T-cell (primary cell): ENCODE data around the gene ANKRD50. TPM values are rescaled to one million over a fixed set of nuclear protein-coding genes. Genes with fewer than 3 reads are reported as not detected.
A peak's percentile ranks its signal among the peaks of the same experiment; 100 is the strongest.

ENCODE experiments used
- ATAC-seq, 4 experiments: fragments of 200-7000 bp in 3 of 4; fragments of 150-1000 bp in 1 of 4; cut with Tn5 transposase; replicated peaks in 1 of 4; 1 replicate in 3 of 4; 2 replicates in 1 of 4; pipeline ENCODE4 v1.10.0; 2021; ENCODE audit warnings: moderate library complexity in 3 of 4, mild to moderate bottlenecking in 2 of 4, moderate number of reproducible peaks in 1 of 4
- CTCF ChIA-PET, 2 donors: fragments of 300-600 bp; sonication (Branson Sonifier 250); formaldehyde crosslinking; loops; one replicate each; lab custom pipeline; 2022; ENCODE audit warnings: antibody characterized with exemption in 2 of 2; lab: Charles Lee
- POLR2A ChIA-PET, 2 donors: fragments of 300-600 bp; sonication (Branson Sonifier 250); formaldehyde crosslinking; loops; one replicate each; lab custom pipeline; 2022; ENCODE audit warnings: antibody characterized with exemption in 2 of 2; lab: Charles Lee
- DNase-seq, 35 experiments: peaks; one replicate each; pipeline versions ENCODE4 v3.0.0 to v3.0.0-alpha.2; 2013 to 2023
- H3K27ac ChIP-seq: one replicate; pipeline ENCODE4 v1.5.1; 2013; ENCODE audit warnings: low read length
- H3K27me3 ChIP-seq, 2 experiments: replicated peaks in 1 of 2; 1 replicate in 1 of 2; 2 replicates in 1 of 2; pipeline versions ENCODE4 v1.6.1 to v1.7.0; 2013; ENCODE audit warnings: low read length in 1 of 2, mixed read lengths in 1 of 2; ENCODE audit not compliant: control insufficient read depth in 2 of 2, insufficient read depth in 2 of 2; ENCODE audit errors: extremely low read depth in 1 of 2
- H3K36me3 ChIP-seq, 2 donors: 1 replicate in 1 of 2; 2 replicates in 1 of 2; pipeline versions ENCODE4 v1.6.1 to v1.7.0; 2013; ENCODE audit warnings: low read length in 1 of 2; ENCODE audit not compliant: control insufficient read depth in 2 of 2, insufficient read depth in 1 of 2; ENCODE audit errors: extremely low read depth in 1 of 2
- H3K4me1 ChIP-seq, 2 experiments: 1 replicate in 1 of 2; 2 replicates in 1 of 2; pipeline versions ENCODE4 v1.6.1 to v1.7.0; 2013; ENCODE audit warnings: low read length in 2 of 2, mixed read lengths in 1 of 2; ENCODE audit not compliant: insufficient read depth in 2 of 2, control insufficient read depth in 1 of 2; ENCODE audit errors: extremely low read depth in 1 of 2
- H3K4me3 ChIP-seq, 2 donors: 1 replicate in 1 of 2; 2 replicates in 1 of 2; pipeline versions ENCODE4 v1.5.1 to v1.7.0; 2013; ENCODE audit warnings: mild to moderate bottlenecking in 2 of 2, low read length in 1 of 2, moderate library complexity in 1 of 2; ENCODE audit not compliant: control insufficient read depth in 1 of 2; ENCODE audit errors: extremely low read depth in 1 of 2
- H3K9me3 ChIP-seq: 2 replicates; pipeline ENCODE4 v1.7.0; 2013
- H3K27ac Mint-ChIP-seq, 2 donors: one replicate each; pipeline ENCODE4 v1.8.0; 2020 to 2021; ENCODE audit warnings: mild to moderate bottlenecking in 2 of 2, mixed read lengths in 2 of 2
- H3K27me3 Mint-ChIP-seq, 2 donors: one replicate each; pipeline ENCODE4 v1.8.0; 2021 to 2022; ENCODE audit warnings: mixed read lengths in 2 of 2
- H3K36me3 Mint-ChIP-seq: one replicate; pipeline ENCODE4 v1.8.0; 2021; ENCODE audit warnings: mixed read lengths
- H3K4me1 Mint-ChIP-seq, 3 donors: one replicate each; pipeline ENCODE4 v1.8.0; 2020 to 2022; ENCODE audit warnings: mixed read lengths in 3 of 3, mild to moderate bottlenecking in 1 of 3
- H3K4me3 Mint-ChIP-seq, 3 donors: one replicate each; pipeline ENCODE4 v1.8.0; 2020 to 2022; ENCODE audit warnings: mild to moderate bottlenecking in 3 of 3, mixed read lengths in 3 of 3, moderate library complexity in 3 of 3
- H3K9me3 Mint-ChIP-seq, 3 donors: one replicate each; pipeline ENCODE4 v1.8.0; 2020 to 2022; ENCODE audit warnings: mixed read lengths in 3 of 3
- WGBS: methylation state at CpG from one replicate; pipeline ENCODE4 v1.1.5; 2013; ENCODE audit warnings: missing lambda C conversion rate; ENCODE audit not compliant: insufficient coverage; 5-methylcytosine and 5-hydroxymethylcytosine counted together
- total RNA-seq, 35 experiments: library from RNA in 6 of 35; stranded (reverse) in 6 of 35; fragments of 120-200 nt in 1 of 35; gene quantifications; one replicate each; pipeline versions ENCODE4 v1.2.1 to v1.2.4 and lab custom pipeline; 2013 to 2026

Gene ANKRD50
- total RNA-seq, 5 donors from 2014 or later (not counting 1 experiment from before 2014, with no cell fraction given), result 0.23 to 0.65 (median 0.41) TPM

DNA sequence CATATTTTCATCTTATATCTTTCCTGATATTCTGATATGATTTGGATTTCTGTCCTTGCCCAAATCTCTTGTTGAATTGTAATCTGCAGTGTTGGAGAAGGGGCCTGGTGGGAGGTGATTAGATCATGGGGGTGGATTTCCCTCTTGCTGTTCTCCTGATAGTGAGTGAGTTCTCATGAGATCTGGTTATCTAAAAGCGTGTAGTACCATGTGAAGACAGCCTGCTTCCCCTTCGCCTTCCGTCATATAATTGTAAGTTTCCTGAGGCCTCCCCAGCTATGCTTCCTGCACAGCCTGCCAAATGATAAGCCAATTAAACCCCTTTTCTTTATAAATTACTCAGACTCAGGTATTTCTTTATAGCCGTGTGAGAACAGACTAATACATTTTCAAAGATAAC is 77.2 kb downstream of the ANKRD50 start:
- peaks cover 2 to 5% (median 5%) of the 10 kb centered on the region in 3 donors for H3K9me3 Mint-ChIP-seq
- H3K36me3 ChIP-seq, result no peaks in the 10 kb centered on the region
- WGBS, result 92% methylated on average over 3 of the region's 4 CpGs
- no peak overlapping the region for H3K27ac Mint-ChIP-seq
- ATAC-seq (no peak), DNase-seq (no peak)
- no peak overlapping the region for H3K27ac ChIP-seq
- POLR2A ChIA-PET, result no interaction called here
- no peak overlapping the region for H3K4me3 ChIP-seq
- H3K4me3 Mint-ChIP-seq, result no peak overlapping the region
- no peaks in the 10 kb centered on the region for H3K27me3 Mint-ChIP-seq
- H3K4me1 Mint-ChIP-seq, result no peaks in the 10 kb centered on the region
- no peaks in the 10 kb centered on the region for H3K27me3 ChIP-seq
- no peaks in the 10 kb centered on the region for H3K4me1 ChIP-seq
- H3K36me3 Mint-ChIP-seq, result no peaks in the 10 kb centered on the region
- no peaks in the 10 kb centered on the region for H3K9me3 ChIP-seq
- CTCF ChIA-PET, result no interaction called here

- CTCF ChIA-PET, result no interaction called here
- Mint-ChIP-seq H3K27ac (no peak overlapping the region), H3K27me3 (no peaks in the 10 kb centered on the region), H3K4me1 (no peaks in the 10 kb centered on the region), H3K9me3 (peaks cover 2 to 5% (median 5%) of the 10 kb centered on the region in 3 donors), H3K36me3 (no peaks in the 10 kb centered on the region), H3K4me3 (no peak overlapping the region)
- H3K36me3 ChIP-seq, result no peaks in the 10 kb centered on the region
- no peaks in the 10 kb centered on the region for H3K4me1 ChIP-seq
- DNase-seq (no peak), ATAC-seq (no peak)
- H3K9me3 ChIP-seq, result no peaks in the 10 kb centered on the region
- no peak overlapping the region for H3K4me3 ChIP-seq
- H3K27ac ChIP-seq, result no peak overlapping the region
- H3K27me3 ChIP-seq, result no peaks in the 10 kb centered on the region
- 57% methylated on average over 1 of the region's 3 CpGs for WGBS
- POLR2A ChIA-PET, result no interaction called here
Measured at GRCh38 chr4:124633285-124633941, 79.1 kb downstream of the ANKRD50 start.

DNA sequence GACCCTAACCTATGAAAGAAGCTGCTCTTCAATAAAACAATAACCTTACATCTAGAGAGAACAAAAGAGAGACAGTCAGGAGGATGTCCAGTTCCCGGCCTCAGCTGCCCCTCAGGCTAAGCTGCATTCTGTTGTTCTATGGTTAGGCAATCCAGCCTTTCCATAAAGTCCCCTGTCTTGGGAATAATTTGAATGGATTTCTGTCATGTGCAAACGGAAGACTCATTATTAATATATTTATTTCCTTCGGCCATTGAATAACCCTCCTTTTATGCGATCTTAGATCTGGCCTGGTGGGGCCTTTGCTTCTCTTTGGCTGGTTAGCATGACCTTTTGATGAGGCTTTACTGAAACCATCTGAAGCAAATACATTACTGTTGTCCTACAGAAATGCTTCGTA is 80.1 kb downstream of the ANKRD50 start:
- POLR2A ChIA-PET, result no interaction called here
- H3K4me1 Mint-ChIP-seq, result no peaks in the 10 kb centered on the region
- DNase-seq, result no peak
- H3K4me3 Mint-ChIP-seq, result no peak overlapping the region
- Histone ChIP-seq H3K27ac (no peak overlapping the region), H3K36me3 (no peaks in the 10 kb centered on the region), H3K4me1 (no peaks in the 10 kb centered on the region), H3K27me3 (no peaks in the 10 kb centered on the region), H3K4me3 (no peak overlapping the region), H3K9me3 (no peaks in the 10 kb centered on the region)
- no peaks in the 10 kb centered on the region for H3K36me3 Mint-ChIP-seq
- WGBS, result 86% methylated on average over 1 of the region's 5 CpGs
- H3K9me3 Mint-ChIP-seq, result peaks cover 0 to 3% (median 2%) of the 10 kb centered on the region in 3 donors
- no peaks in the 10 kb centered on the region for H3K27me3 Mint-ChIP-seq
- CTCF ChIA-PET, result no interaction called here
- no peak for ATAC-seq
- H3K27ac Mint-ChIP-seq, result no peak overlapping the region

- no peaks in the 10 kb centered on the region for H3K9me3 ChIP-seq
- H3K36me3 Mint-ChIP-seq, result no peaks in the 10 kb centered on the region
- ATAC-seq (peak in 1 of 4 experiments; percentile 45), DNase-seq (no peak)
- no peaks in the 10 kb centered on the region for H3K27me3 ChIP-seq
- CTCF ChIA-PET, result no interaction called here
- no peaks in the 10 kb centered on the region for H3K4me1 ChIP-seq
- no peak overlapping the region for H3K4me3 ChIP-seq
- H3K9me3 Mint-ChIP-seq, result no peaks in the 10 kb centered on the region
- H3K36me3 ChIP-seq, result no peaks in the 10 kb centered on the region
- no peaks in the 10 kb centered on the region for H3K27me3 Mint-ChIP-seq
- WGBS, result no CpG with 5 or more reads among the region's 1 CpG
- no peak overlapping the region for H3K27ac Mint-ChIP-seq
- no peak overlapping the region for H3K4me3 Mint-ChIP-seq
- H3K27ac ChIP-seq, result no peak overlapping the region
- no peaks in the 10 kb centered on the region for H3K4me1 Mint-ChIP-seq
- POLR2A ChIA-PET, result no interaction called here
Measured at GRCh38 chr4:124631760-124632159, 80.8 kb downstream of the ANKRD50 start.

DNA sequence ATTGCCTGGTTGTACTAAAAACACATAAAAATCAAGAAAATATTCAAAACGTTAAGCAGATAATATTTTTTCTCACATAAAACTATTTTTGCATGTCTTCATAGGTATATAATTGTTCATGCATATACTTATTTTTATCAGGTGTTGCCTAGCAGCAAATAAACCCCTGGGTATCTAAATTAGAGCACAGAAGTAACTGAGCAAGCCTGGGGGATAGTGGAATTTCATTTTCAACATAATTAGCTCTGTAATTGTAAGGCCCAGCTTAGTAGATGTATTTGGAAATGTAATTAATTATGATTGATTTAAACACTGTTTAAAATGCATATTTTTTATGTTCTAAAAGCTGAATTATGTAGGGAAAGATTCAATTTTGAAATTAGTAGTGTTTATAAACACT is 82.9 kb downstream of the ANKRD50 start:
- Histone ChIP-seq H3K36me3 (no peaks in the 10 kb centered on the region), H3K4me3 (no peak overlapping the region), H3K27me3 (no peaks in the 10 kb centered on the region), H3K27ac (no peak overlapping the region), H3K4me1 (no peaks in the 10 kb centered on the region), H3K9me3 (no peaks in the 10 kb centered on the region)
- no peaks in the 10 kb centered on the region for H3K4me1 Mint-ChIP-seq
- POLR2A ChIA-PET, result no interaction called here
- CTCF ChIA-PET, result no interaction called here
- no peak for ATAC-seq
- H3K36me3 Mint-ChIP-seq, result no peaks in the 10 kb centered on the region
- H3K27ac Mint-ChIP-seq, result no peak overlapping the region
- no CpG with 5 or more reads among the region's 1 CpG for WGBS
- no peak for DNase-seq
- no peak overlapping the region for H3K4me3 Mint-ChIP-seq
- H3K27me3 Mint-ChIP-seq, result no peaks in the 10 kb centered on the region
- no peaks in the 10 kb centered on the region for H3K9me3 Mint-ChIP-seq
